Sciatic nerve (tissue), 2 donors: ENCODE data around the gene SYT5. TPM values are rescaled to one million over a fixed set of nuclear protein-coding genes. Genes with fewer than 3 reads are reported as not detected.
A peak's percentile ranks its signal among the peaks of the same experiment; 100 is the strongest.
"Not testable (repeated sequence)": the region's sequence is repeated elsewhere in the genome, so short reads cannot be mapped to it uniquely, and the experiment has no call there.

Source experiments
- ATAC-seq: fragments of 200-7000 bp; cut with Tn5 transposase; one replicate; pipeline ENCODE4 v1.9.1; 2020; ENCODE audit warnings: mild to moderate bottlenecking, moderate library complexity
- DNase-seq: peaks from one replicate; pipeline ENCODE4 v3.0.0-alpha.2; 2020; ENCODE audit warnings: low spot score
- intact Hi-C: fragments of 100-400 bp; cut with DNase I; formaldehyde crosslinking; loops from one replicate; pipeline ENCODE4 v1.14.2; 2022
- total RNA-seq: library from RNA; stranded (reverse); fragmentation: NEBNext Ultra II Directional; extraction: Animal tissue kit (Norgen Biotek cat#: 25700); gene quantifications from one replicate; pipeline ENCODE4 v1.2.1, GENCODE V29; 2021
- donor health status: DM: no; HTN: no; CAD: no.
- donor health status: DM: no; HTN: no; CAD: no.

The SYT5 gene
- total RNA-seq, 1 donor from 2014 or later, result not detected

GRCh38 chr19:55155784-55156183 lies 24.3 kb downstream of the SYT5 start:
- DNase-seq, ATAC-seq, intact Hi-C loops: not testable (repeated sequence)

- ATAC-seq (no peak), DNase-seq (no peak)
- intact Hi-C loops, result no loop called here
These were observed 26.3 kb downstream of the SYT5 start for GRCh38 chr19:55153652-55154264.

- ATAC-seq (no peak), DNase-seq (no peak)
- intact Hi-C loops, result no loop called here
These were observed 28.1 kb downstream of the SYT5 start for GRCh38 chr19:55152017-55152416.

GRCh38 chr19:55149078-55150003 lies 30.7 kb downstream of the SYT5 start, which contains the start of gene TNNT1:
Gene TNNT1, minus strand, starts transcription at chr19:55149206. Its CDS starts 2,049 bp downstream, at chr19:55147157.
- ATAC-seq (no peak), DNase-seq (no peak)
- intact Hi-C loops, result loop anchor here (5.0 kb wide), 1 partner anchor 353 kb away; no protein-coding TSS in a partner anchor

- DNase-seq, result no peak
- intact Hi-C loops, result loop anchor here (5.0 kb wide), 1 partner anchor 355 kb away; no protein-coding TSS in a partner anchor
- no peak for ATAC-seq
These were observed 32.4 kb downstream of the SYT5 start for GRCh38 chr19:55147545-55148251.

GRCh38 chr19:55146705-55147273 lies 33.3 kb downstream of the SYT5 start:
- intact Hi-C loops, result loop anchor here (5.0 kb wide), 1 partner anchor 356 kb away; no protein-coding TSS in a partner anchor
- ATAC-seq (no peak), DNase-seq (no peak)

GRCh38 chr19:55146078-55146704 lies 33.9 kb downstream of the SYT5 start:
- no peak for DNase-seq

GRCh38 chr19:55145232-55145631 lies 34.9 kb downstream of the SYT5 start:
- no peak for DNase-seq
- ATAC-seq, result no peak
- intact Hi-C loops, result loop anchor here (5.0 kb wide), 1 partner anchor 357 kb away; no protein-coding TSS in a partner anchor

More at GRCh38 chr19:55146078-55146704, 33.9 kb downstream of the SYT5 start:
- intact Hi-C loops, result loop anchor here (5.0 kb wide), 1 partner anchor 356 kb away; no protein-coding TSS in a partner anchor
- ATAC-seq, result no peak

- intact Hi-C loops, result no loop called here
- DNase-seq (no peak), ATAC-seq (peak; percentile 44)
These were observed 38.4 kb downstream of the SYT5 start for GRCh38 chr19:55141696-55142095.

GRCh38 chr19:55137915-55138314 lies 42.2 kb downstream of the SYT5 start:
- ATAC-seq, result no peak
- intact Hi-C loops, result no loop called here
- DNase-seq, result no peak

- intact Hi-C loops, result no loop called here
- ATAC-seq (no peak), DNase-seq (no peak)
These were observed 43.5 kb downstream of the SYT5 start for GRCh38 chr19:55136399-55137102.

GRCh38 chr19:55134736-55135135 lies 45.4 kb downstream of the SYT5 start:
- intact Hi-C loops, result no loop called here
- DNase-seq, result no peak
- no peak for ATAC-seq

- intact Hi-C loops, result no loop called here
- ATAC-seq (no peak), DNase-seq (no peak)
These were observed 46.2 kb downstream of the SYT5 start for GRCh38 chr19:55133639-55134444.

GRCh38 chr19:55132453-55133129 lies 47.5 kb downstream of the SYT5 start:
- no peak for DNase-seq
- intact Hi-C loops, result no loop called here
- no peak for ATAC-seq

- intact Hi-C loops, result no loop called here
- ATAC-seq (no peak), DNase-seq (no peak)
These were observed 48.7 kb downstream of the SYT5 start for GRCh38 chr19:55131421-55131820.
